Right ventricle myocardium superior (tissue), 1 donor: ENCODE results near the gene LCN2. TPM values are rescaled to one million over a fixed set of nuclear protein-coding genes. Genes with fewer than 3 reads are reported as not detected.
"Not testable (repeated sequence)": the region's sequence is repeated elsewhere in the genome, so short reads cannot be mapped to it uniquely, and the experiment has no call there.

ENCODE experiments used
- ATAC-seq: fragments of 200-7000 bp; cut with Tn5 transposase; one replicate; pipeline ENCODE4 v1.9.1; 2020; ENCODE audit warnings: mild to moderate bottlenecking; ENCODE audit not compliant: poor library complexity
- DNase-seq: peaks from one replicate; pipeline ENCODE4 v3.0.0-alpha.2; 2020
- intact Hi-C: fragments of 100-400 bp; cut with DNase I; formaldehyde crosslinking; loops from one replicate; pipeline ENCODE4 v1.11.2; 2022
- total RNA-seq: library from RNA; stranded (reverse); fragmentation: NEBNext Ultra II Directional; extraction: Animal tissue kit (Norgen Biotek cat#: 25700); gene quantifications from one replicate; pipeline ENCODE4 v1.2.1, GENCODE V29; 2021
- donor health status: DM: no; HTN: yes; CAD: no; lungs with severe emphysema.

LCN2 gene
- total RNA-seq, 1 donor from 2014 or later = not detected

GRCh38 chr9:128180447-128180846 lies 31.2 kb downstream of the LCN2 start:
- ATAC-seq (no peak), DNase-seq (no peak)
- intact Hi-C loops = no loop called here

- ATAC-seq, intact Hi-C loops: not testable (repeated sequence)
- DNase-seq = peak; percentile 71
These were observed 32.2 kb downstream of the LCN2 start for GRCh38 chr9:128181480-128181879.

GRCh38 chr9:128182893-128183588 lies 33.8 kb downstream of the LCN2 start:
- DNase-seq (no peak), ATAC-seq (no peak)
- intact Hi-C loops = no loop called here

GRCh38 chr9:128185979-128186965 lies 37.0 kb downstream of the LCN2 start:
- intact Hi-C loops = no loop called here
- no peak for DNase-seq
- no peak for ATAC-seq

GRCh38 chr9:128187361-128187760 lies 38.1 kb downstream of the LCN2 start:
- intact Hi-C loops = no loop called here
- DNase-seq = no peak
- no peak for ATAC-seq

DNA sequence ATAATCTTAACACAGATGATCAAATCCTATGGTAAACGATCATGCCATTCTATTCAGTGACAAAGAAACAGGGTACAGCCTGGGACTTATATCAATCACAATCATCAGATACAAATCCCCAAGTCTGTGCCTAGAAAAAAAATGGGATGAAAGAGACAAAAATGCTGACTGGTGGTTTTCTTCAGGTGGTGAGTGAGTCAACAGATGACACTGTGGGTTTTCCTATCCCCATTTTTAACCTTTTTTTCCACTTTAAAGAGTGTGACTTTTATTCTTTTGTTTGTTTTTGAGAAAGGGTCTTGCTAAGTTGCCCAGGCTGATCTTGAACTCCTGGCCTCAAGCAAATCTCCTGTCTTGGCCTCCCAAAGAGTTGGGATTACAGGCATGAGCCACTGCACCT lies 39.0 kb downstream of the LCN2 start:
- ATAC-seq (no peak), DNase-seq (no peak)
- intact Hi-C loops = no loop called here

DNA sequence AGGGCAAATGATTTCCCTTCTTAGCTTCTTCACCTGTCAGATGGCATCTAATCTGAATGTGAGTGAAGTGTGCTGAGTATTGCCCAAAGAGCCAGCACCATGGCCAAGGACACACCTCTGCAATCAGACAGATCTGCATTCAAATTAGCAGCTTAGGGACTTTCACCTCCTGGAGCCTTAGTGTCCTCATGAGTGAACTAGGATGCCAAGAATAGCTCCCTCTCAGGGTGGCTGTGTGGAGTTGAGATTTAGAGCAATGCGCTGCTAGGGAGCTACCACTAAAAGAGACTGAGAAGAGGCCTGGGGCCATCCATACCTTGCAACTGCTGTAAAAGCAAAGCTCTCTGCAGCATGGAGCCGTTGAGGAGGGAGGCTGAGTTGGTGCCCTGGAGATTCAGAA lies 40.8 kb downstream of the LCN2 start:
- ATAC-seq = no peak
- intact Hi-C loops = no loop called here
- no peak for DNase-seq

DNA sequence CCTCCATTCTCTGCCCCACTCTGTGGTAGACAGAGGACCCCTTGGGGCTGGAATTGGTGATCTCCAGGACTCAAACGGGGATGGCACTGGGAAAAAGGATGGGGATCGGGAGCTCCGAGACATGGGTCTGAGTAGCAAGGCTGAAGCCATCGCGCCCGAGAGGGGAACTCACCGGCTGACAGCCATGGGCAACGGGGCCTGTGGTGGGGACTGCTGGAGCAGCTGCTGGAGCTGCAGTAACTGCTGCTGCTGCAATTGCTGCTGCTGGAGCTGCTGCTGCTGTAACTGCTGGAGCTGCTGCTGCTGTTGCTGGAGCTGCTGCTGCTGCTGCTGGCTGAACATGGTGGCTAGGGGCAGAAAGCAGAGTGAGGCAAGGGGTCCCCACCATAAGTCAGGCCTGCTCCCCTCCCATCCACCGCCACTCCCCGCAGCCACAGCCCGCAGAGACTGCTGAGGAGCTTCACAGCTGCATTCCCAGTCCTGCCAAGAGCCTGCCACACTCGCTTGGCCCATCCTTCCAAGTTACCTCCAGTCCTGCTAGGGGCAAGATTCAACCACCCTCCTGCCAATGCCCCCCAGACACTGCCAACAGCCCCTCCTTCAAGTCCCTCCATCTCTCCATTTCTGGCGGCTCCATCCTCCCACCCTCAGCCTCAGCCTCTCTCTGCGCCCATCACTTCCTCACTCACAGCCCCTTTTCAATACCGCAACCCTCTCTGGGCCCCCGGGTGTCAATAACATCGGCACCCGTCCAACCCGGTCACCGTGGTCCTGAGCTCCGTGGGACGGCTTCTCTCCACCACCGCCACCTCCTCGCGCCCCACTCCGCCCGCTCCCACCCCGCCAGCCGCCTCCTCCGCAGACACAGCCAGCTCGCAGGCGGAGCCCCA lies 41.5 kb downstream of the LCN2 start:
- intact Hi-C loops = no loop called here
- DNase-seq (no peak), ATAC-seq (peak; percentile 27)

GRCh38 chr9:128191406-128192046 lies 42.3 kb downstream of the LCN2 start, which contains the start of gene CIZ1:
CIZ1 (minus strand) TSS chr9:128191572; CDS start chr9:128190857, 715 bp downstream.
- peak; percentile 96 for ATAC-seq
- peak; percentile 87 for DNase-seq
- intact Hi-C loops = no loop called here

- intact Hi-C loops = no loop called here
- ATAC-seq (peak; percentile 72), DNase-seq (peak; percentile 82)
These were observed 43.5 kb downstream of the LCN2 start for GRCh38 chr9:128192601-128193371.

GRCh38 chr9:128193469-128194096 lies 44.3 kb downstream of the LCN2 start:
- DNase-seq (no peak), ATAC-seq (no peak)
- intact Hi-C loops = no loop called here

DNA sequence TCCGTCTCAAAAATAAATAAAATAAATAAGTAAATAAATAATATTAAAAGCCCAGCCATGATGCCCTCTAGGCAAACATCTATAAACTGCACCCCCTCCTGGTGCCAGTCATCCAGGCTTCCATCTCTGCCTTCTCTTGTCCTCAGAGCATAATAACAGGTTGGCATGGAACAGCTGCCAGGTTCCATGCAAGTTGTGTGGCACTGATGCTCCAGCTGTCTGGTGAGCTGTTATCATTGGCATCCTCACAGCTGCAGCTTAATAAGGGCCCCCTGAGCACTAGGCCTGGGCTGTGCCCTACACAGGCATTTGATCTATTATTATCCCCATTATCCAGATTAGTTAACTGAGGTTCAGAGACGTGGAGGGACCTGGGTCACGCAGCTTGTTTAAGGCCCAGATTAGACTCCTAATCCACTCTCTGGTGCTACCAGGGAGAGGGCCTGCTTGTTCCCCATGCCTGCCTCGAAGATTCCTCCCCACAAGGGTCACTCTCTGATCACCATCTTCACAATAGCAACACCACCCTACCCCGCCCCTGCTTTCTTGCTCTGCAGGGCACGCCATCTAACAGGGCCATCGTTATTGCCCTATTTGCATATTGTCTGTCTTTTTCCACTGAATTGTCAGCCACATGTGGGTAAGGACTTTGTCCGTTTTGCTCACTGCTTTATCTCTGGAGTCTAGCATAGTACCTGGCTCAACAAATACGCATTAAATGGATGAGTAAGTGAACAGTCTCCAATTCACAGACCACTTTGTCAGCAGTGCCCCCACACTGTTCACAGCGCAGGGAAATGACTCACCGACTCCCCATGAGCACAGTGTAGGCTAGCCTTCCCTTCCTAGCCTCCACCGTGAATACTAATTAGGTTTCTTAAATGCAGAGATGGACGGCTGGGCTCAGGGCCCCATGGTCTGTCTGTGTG lies 52.5 kb downstream of the LCN2 start:
- ATAC-seq (no peak), DNase-seq (no peak)
- intact Hi-C loops = no loop called here

DNA sequence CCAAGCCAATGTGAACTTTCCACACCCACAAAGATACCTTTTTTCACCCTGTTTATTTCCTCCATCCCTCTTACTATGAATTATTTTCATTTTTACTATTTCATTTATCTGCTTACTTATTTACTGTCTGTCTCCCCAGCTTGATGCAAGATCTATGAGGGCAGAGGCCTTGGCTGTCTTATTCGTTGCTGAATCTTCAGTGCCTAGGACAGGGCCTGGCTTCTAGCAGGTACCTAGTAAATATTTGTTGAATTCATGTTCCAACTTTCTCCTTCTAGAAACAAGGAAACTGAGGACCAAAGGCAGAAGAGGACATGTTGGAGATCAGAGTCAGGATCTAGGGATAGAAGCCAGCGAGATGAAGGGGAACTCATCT lies 53.4 kb downstream of the LCN2 start:
- intact Hi-C loops = no loop called here

More for the DNA sequence above, 53.4 kb downstream of the LCN2 start:
- DNase-seq = no peak
- ATAC-seq = no peak
